WTC11 (cell line): ENCODE results near the gene FAM3C.

Experiments
- CTCF ChIP-seq: fragments of 200-600 bp; IDR thresholded peaks from 2 replicates; pipeline ENCODE4 v1.8.0; 2022; ENCODE audit warnings: antibody characterized with exemption
- E2F4 ChIP-seq: sonication (generic); formaldehyde crosslinking; IDR thresholded peaks from 2 replicates; pipeline ENCODE4 v1.8.1; 2022; ENCODE audit warnings: low read depth, mild to moderate bottlenecking, moderate library complexity, missing genetic modification reagents, borderline replicate concordance
- IRF2 ChIP-seq: sonication (generic); formaldehyde crosslinking; IDR thresholded peaks from 2 replicates; pipeline ENCODE4 v1.8.0; 2022; ENCODE audit warnings: low read depth, missing genetic modification reagents, borderline replicate concordance
- JUN ChIP-seq: sonication (generic); formaldehyde crosslinking; IDR thresholded peaks from 2 replicates; pipeline ENCODE4 v1.8.0; 2023; ENCODE audit warnings: mild to moderate bottlenecking, missing genetic modification reagents
- KAT7 ChIP-seq: sonication (generic); formaldehyde crosslinking; IDR thresholded peaks from 2 replicates; pipeline ENCODE4 v1.8.1; 2023; ENCODE audit warnings: missing genetic modification reagents, mild to moderate bottlenecking, borderline replicate concordance
- SP1 ChIP-seq: sonication (generic); formaldehyde crosslinking; conservative IDR thresholded peaks from 2 replicates; pipeline ENCODE4 v1.8.1; 2022; ENCODE audit warnings: missing genetic modification reagents
- TEAD4 ChIP-seq: sonication (generic); formaldehyde crosslinking; IDR thresholded peaks from 2 replicates; pipeline ENCODE4 v1.8.0; 2022; ENCODE audit warnings: mild to moderate bottlenecking, missing genetic modification reagents
- TF ChIP-seq, protein P1 (sequence below): sonication (generic); formaldehyde crosslinking; IDR thresholded peaks from 2 replicates; pipeline ENCODE4 v1.8.0; 2022; ENCODE audit warnings: mild to moderate bottlenecking, missing genetic modification reagents
- TF ChIP-seq, protein P2 (sequence below): sonication (generic); formaldehyde crosslinking; IDR thresholded peaks from 2 replicates; pipeline ENCODE4 v1.8.1; 2023; ENCODE audit warnings: mild to moderate bottlenecking, missing genetic modification reagents

GRCh38 chr7:121323515-121324302 lies 72.4 kb downstream of the FAM3C start:
- TF ChIP-seq CTCF (no peak), TEAD4 (no peak), JUN (CRISPR knock-in tag) (no peak), SP1 (CRISPR knock-in tag) (no peak), IRF2 (CRISPR knock-in tag) (no peak), KAT7 (CRISPR knock-in tag) (no peak), E2F4 (CRISPR knock-in tag) (no peak)
- TF ChIP-seq, protein P1, sequence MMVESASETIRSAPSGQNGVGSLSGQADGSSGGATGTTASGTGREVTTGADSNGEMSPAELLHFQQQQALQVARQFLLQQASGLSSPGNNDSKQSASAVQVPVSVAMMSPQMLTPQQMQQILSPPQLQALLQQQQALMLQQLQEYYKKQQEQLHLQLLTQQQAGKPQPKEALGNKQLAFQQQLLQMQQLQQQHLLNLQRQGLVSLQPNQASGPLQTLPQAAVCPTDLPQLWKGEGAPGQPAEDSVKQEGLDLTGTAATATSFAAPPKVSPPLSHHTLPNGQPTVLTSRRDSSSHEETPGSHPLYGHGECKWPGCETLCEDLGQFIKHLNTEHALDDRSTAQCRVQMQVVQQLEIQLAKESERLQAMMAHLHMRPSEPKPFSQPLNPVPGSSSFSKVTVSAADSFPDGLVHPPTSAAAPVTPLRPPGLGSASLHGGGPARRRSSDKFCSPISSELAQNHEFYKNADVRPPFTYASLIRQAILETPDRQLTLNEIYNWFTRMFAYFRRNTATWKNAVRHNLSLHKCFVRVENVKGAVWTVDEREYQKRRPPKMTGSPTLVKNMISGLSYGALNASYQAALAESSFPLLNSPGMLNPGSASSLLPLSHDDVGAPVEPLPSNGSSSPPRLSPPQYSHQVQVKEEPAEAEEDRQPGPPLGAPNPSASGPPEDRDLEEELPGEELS (CRISPR knock-in tag), result no peak
- TF ChIP-seq, protein P2, sequence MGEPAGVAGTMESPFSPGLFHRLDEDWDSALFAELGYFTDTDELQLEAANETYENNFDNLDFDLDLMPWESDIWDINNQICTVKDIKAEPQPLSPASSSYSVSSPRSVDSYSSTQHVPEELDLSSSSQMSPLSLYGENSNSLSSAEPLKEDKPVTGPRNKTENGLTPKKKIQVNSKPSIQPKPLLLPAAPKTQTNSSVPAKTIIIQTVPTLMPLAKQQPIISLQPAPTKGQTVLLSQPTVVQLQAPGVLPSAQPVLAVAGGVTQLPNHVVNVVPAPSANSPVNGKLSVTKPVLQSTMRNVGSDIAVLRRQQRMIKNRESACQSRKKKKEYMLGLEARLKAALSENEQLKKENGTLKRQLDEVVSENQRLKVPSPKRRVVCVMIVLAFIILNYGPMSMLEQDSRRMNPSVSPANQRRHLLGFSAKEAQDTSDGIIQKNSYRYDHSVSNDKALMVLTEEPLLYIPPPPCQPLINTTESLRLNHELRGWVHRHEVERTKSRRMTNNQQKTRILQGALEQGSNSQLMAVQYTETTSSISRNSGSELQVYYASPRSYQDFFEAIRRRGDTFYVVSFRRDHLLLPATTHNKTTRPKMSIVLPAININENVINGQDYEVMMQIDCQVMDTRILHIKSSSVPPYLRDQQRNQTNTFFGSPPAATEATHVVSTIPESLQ (CRISPR knock-in tag), result no peak
